CD8-positive, alpha-beta memory T cell (primary cell): ENCODE measurements around the gene LMNA. TPM values are rescaled to one million over a fixed set of nuclear protein-coding genes. Genes with fewer than 3 reads are reported as not detected.

Source experiments
- CTCF ChIA-PET: fragments of 350-600 bp; sonication (Branson Sonifier 250); formaldehyde crosslinking; loops from one replicate; lab custom pipeline; 2021; ENCODE audit warnings: antibody characterized with exemption; lab: Charles Lee
- POLR2A ChIA-PET: fragments of 350-600 bp; sonication (Branson Sonifier 250); formaldehyde crosslinking; loops from one replicate; lab custom pipeline; 2021; ENCODE audit warnings: antibody characterized with exemption; lab: Charles Lee
- DNase-seq, 5 donors: peaks; one replicate each; pipeline versions ENCODE4 v3.0.0 to v3.0.0-alpha.2; 2020 to 2022; ENCODE audit warnings: mixed read lengths in 1 of 5
- H3K27ac ChIP-seq: one replicate; pipeline ENCODE4 v1.7.0; 2013; ENCODE audit warnings: low read depth, mild to moderate bottlenecking, low read length, moderate library complexity
- H3K27me3 ChIP-seq: 2 replicates; pipeline ENCODE4 v1.7.0; 2013; ENCODE audit warnings: low read length, mild to moderate bottlenecking; ENCODE audit not compliant: insufficient read depth, poor library complexity, severe bottlenecking
- H3K36me3 ChIP-seq: 2 replicates; pipeline ENCODE4 v1.7.0; 2013; ENCODE audit warnings: mild to moderate bottlenecking, low read length, moderate library complexity; ENCODE audit not compliant: insufficient read depth
- H3K4me1 ChIP-seq: 2 replicates; pipeline ENCODE4 v1.7.0; 2013; ENCODE audit warnings: mild to moderate bottlenecking, low read length, moderate library complexity; ENCODE audit not compliant: insufficient read depth
- H3K4me3 ChIP-seq: 2 replicates; pipeline ENCODE4 v1.7.0; 2013; ENCODE audit warnings: mild to moderate bottlenecking, low read length
- H3K9me3 ChIP-seq: 2 replicates; pipeline ENCODE4 v1.7.0; 2013; ENCODE audit warnings: mild to moderate bottlenecking, low read length
- H3K27ac Mint-ChIP-seq, 8 donors: one replicate each; pipeline ENCODE4 v1.8.0; 2020 to 2021; ENCODE audit warnings: mixed read lengths in 8 of 8, mild to moderate bottlenecking in 6 of 8, inconsistent platforms in 3 of 8, moderate library complexity in 3 of 8
- H3K27me3 Mint-ChIP-seq, 2 donors: one replicate each; pipeline ENCODE4 v1.8.0; 2020 to 2021; ENCODE audit warnings: mixed read lengths in 2 of 2, mild to moderate bottlenecking in 1 of 2, moderate library complexity in 1 of 2
- H3K36me3 Mint-ChIP-seq, 3 donors: one replicate each; pipeline ENCODE4 v1.8.0; 2020 to 2021; ENCODE audit warnings: mixed read lengths in 3 of 3, inconsistent platforms in 1 of 3, mild to moderate bottlenecking in 1 of 3
- H3K4me1 Mint-ChIP-seq, 3 donors: one replicate each; pipeline ENCODE4 v1.8.0; 2020 to 2021; ENCODE audit warnings: mixed read lengths in 3 of 3, inconsistent platforms in 1 of 3, mild to moderate bottlenecking in 1 of 3
- H3K4me3 Mint-ChIP-seq, 7 donors: one replicate each; pipeline ENCODE4 v1.8.0; 2020 to 2021; ENCODE audit warnings: mixed read lengths in 7 of 7, mild to moderate bottlenecking in 6 of 7, moderate library complexity in 4 of 7, inconsistent platforms in 2 of 7
- H3K9me3 Mint-ChIP-seq, 5 donors: one replicate each; pipeline ENCODE4 v1.8.0; 2020 to 2022; ENCODE audit warnings: mixed read lengths in 5 of 5, mild to moderate bottlenecking in 3 of 5, moderate library complexity in 2 of 5, inconsistent platforms in 1 of 5
- polyA plus RNA-seq: library from polyadenylated mRNA; unstranded; fragments of 300-500 nt; fragmentation: Illumina TruSeq; gene quantifications from one replicate; pipeline ENCODE4 v1.2.3, GENCODE V29; 2021
- total RNA-seq, 2 experiments: library from RNA; stranded (reverse); gene quantifications; one replicate each; pipeline ENCODE4 v1.2.3, GENCODE V29; 2021

The LMNA gene
- total and polyA plus RNA-seq, 3 experiments from 2014 or later = 13.9 to 335 (median 325) TPM

DNA sequence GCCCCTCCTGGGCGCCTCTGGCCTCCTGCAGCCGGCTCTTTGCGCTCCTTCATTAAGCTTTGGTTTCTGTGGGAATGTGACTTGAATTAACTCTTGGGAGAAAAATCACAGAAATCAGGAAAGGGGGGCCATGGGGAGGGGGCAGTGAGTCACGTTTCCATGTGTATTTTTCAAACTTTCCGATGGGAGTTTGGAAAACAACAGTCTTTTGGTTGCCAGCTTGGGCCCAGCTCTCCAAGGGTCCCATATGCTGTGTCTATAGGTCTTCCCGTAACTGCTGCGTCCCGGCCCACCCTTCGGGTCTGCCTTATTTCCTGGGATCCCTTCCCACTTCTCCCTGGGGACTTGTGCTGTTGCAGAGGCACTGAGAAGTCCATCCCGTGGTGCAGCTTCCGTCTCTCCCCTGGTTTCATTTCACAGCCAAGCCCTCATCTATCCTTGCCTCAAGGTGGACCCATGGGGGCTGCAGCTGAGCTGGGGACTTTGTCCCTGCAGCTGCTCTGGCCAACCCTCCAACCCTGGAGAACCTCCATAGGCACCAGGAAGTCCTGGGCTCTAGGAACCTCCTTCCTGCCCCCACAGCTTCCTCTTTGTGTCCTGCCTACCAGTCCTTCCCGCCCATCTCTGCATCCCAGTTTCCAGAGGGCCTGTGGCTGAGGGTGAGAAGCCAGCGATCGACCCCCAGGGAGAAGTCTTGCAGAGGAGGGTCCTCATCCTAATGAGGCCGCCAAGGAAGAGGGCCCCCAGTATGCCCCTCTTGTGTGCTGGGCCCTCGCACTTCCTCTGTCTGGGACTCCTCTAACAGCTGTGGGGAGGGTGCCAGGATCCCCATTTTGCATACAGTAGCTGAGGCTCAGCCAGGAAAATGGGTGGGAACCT is 11.6 kb upstream of the LMNA start:
- H3K27ac Mint-ChIP-seq = peak overlapping the region in 7 of 8 donors; percentile 93 to 100 (median 100)
- Histone ChIP-seq H3K4me3 (no peak overlapping the region), H3K36me3 (no peaks in the 10 kb centered on the region), H3K27ac (peak overlapping the region; percentile 98), H3K9me3 (no peaks in the 10 kb centered on the region), H3K4me1 (peaks cover 36% of the 10 kb centered on the region), H3K27me3 (no peaks in the 10 kb centered on the region)
- no peak for DNase-seq
- H3K9me3 Mint-ChIP-seq = no peaks in the 10 kb centered on the region
- no peaks in the 10 kb centered on the region for H3K36me3 Mint-ChIP-seq
- ChIA-PET CTCF (interaction anchor here (1.7 to 22.4 kb wide), 2 partner anchors 21 to 122 kb away, joined by 7 to 702 read pairs; partner anchors contain the start of gene LMNA), POLR2A (interaction anchor here (0.5 to 0.7 kb wide), 3 partner anchors 24 to 382 kb away, joined by 3 to 5 read pairs (median 3); no protein-coding TSS in a partner anchor)
- H3K27me3 Mint-ChIP-seq = peaks cover 0 to 4% of the 10 kb centered on the region in 2 donors
- peaks cover 44 to 65% (median 62%) of the 10 kb centered on the region in 3 donors for H3K4me1 Mint-ChIP-seq
- peak overlapping the region in 3 of 7 donors; percentile 14 to 83 (median 66) for H3K4me3 Mint-ChIP-seq

DNA sequence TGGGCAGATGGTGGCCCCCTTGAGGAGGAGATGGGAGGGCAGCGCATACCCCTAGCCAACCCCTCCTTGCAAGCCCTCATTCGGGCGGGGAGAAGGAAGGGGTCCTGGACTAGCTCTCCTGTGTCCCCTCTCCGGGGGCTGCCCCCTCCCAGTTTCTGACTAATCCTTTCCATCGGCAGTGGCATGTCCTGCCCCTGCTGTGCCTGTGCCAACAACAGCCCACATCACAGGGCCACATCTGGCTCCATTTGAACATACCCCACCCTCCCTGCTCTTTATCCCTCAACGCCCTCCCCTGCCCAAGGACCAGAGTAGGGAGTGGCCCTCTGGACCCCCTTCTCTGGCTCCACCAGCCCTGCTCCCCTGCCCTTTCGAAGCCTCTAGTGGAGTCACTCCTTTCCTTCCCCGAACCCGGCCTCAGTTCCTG is 11.0 kb upstream of the LMNA start:
- H3K4me3 ChIP-seq = no peak overlapping the region
- Mint-ChIP-seq H3K27ac (peak overlapping the region; percentile 75 to 100 (median 100)), H3K4me1 (peaks cover 38 to 59% (median 58%) of the 10 kb centered on the region in 3 donors), H3K27me3 (peaks cover 0 to 4% of the 10 kb centered on the region in 2 donors), H3K9me3 (no peaks in the 10 kb centered on the region), H3K4me3 (peak overlapping the region in 4 of 7 donors; percentile 14 to 83 (median 29)), H3K36me3 (no peaks in the 10 kb centered on the region)
- H3K36me3 ChIP-seq = no peaks in the 10 kb centered on the region
- H3K27ac ChIP-seq = peak overlapping the region; percentile 98
- H3K9me3 ChIP-seq = no peaks in the 10 kb centered on the region
- H3K27me3 ChIP-seq = no peaks in the 10 kb centered on the region
- H3K4me1 ChIP-seq = peaks cover 36% of the 10 kb centered on the region
- DNase-seq = peak in 1 of 5 donors; percentile 76
- ChIA-PET CTCF (interaction anchor here (1.7 to 22.4 kb wide), 2 partner anchors 20 to 122 kb away, joined by 7 to 702 read pairs; partner anchors contain the start of gene LMNA), POLR2A (interaction anchor here (0.5 to 1.4 kb wide), 3 partner anchors 12 to 382 kb away, joined by 3 to 5 read pairs (median 3); no protein-coding TSS in a partner anchor)

DNA sequence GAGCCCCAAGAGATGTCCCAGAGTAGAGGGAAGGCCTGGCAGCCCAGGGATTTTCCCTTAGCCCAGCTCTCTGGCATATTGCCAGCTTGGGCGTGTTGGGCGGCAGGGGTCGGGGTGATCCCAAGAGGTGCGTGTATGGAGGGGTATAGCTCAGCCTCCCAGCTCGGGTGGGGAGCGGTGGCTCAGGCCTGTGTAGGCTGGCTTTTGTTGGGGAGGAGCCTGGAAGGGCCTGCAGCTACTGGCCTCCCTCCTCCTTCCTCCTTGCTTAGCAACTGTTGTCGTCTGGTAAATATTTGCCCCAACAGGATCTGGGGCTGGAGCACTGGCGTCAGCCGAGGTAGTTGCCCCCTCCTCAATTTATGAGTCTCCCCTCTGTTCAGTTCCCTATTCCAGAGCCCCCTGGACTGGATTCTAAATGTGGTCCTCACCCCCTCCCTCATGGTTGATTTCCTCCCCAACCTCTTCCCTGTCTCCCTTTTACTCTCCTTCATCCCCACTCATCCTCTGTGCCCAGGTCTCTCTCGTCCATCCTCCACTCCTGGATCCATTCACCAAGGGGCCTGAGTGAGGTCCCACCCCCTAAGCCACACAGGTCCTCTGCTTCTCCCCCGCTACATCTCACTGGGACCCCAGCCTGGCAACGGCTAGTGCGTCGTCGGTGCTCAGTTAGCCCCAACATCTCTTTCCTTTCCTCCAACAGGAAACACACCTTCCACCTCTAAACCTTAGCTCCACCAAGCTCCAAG is 10.3 kb upstream of the LMNA start:
- CTCF ChIA-PET = interaction anchor here (1.0 to 22.4 kb wide), 4 partner anchors 8 to 121 kb away, joined by 4 to 702 read pairs (median 25); partner anchors contain the start of genes LMNA and PMF1
- peak overlapping the region; percentile 42 to 86 (median 68) for H3K4me3 Mint-ChIP-seq
- H3K9me3 ChIP-seq = no peaks in the 10 kb centered on the region
- H3K27me3 ChIP-seq = no peaks in the 10 kb centered on the region
- POLR2A ChIA-PET = interaction anchor here (0.8 to 1.4 kb wide), 2 partner anchors 12 to 23 kb away, joined by 3 read pairs; no protein-coding TSS in a partner anchor
- H3K4me3 ChIP-seq = no peak overlapping the region
- H3K9me3 Mint-ChIP-seq = no peaks in the 10 kb centered on the region
- H3K27ac Mint-ChIP-seq = peak overlapping the region; percentile 75 to 100 (median 100)
- H3K27me3 Mint-ChIP-seq = peaks cover 0 to 4% of the 10 kb centered on the region in 2 donors
- peak overlapping the region; percentile 98 for H3K27ac ChIP-seq
- H3K36me3 Mint-ChIP-seq = no peaks in the 10 kb centered on the region
- DNase-seq = peak in 4 of 5 donors; percentile 52 to 82 (median 62)
- H3K36me3 ChIP-seq = no peaks in the 10 kb centered on the region
- peaks cover 38 to 58% (median 54%) of the 10 kb centered on the region in 3 donors for H3K4me1 Mint-ChIP-seq
- H3K4me1 ChIP-seq = peaks cover 36% of the 10 kb centered on the region

DNA sequence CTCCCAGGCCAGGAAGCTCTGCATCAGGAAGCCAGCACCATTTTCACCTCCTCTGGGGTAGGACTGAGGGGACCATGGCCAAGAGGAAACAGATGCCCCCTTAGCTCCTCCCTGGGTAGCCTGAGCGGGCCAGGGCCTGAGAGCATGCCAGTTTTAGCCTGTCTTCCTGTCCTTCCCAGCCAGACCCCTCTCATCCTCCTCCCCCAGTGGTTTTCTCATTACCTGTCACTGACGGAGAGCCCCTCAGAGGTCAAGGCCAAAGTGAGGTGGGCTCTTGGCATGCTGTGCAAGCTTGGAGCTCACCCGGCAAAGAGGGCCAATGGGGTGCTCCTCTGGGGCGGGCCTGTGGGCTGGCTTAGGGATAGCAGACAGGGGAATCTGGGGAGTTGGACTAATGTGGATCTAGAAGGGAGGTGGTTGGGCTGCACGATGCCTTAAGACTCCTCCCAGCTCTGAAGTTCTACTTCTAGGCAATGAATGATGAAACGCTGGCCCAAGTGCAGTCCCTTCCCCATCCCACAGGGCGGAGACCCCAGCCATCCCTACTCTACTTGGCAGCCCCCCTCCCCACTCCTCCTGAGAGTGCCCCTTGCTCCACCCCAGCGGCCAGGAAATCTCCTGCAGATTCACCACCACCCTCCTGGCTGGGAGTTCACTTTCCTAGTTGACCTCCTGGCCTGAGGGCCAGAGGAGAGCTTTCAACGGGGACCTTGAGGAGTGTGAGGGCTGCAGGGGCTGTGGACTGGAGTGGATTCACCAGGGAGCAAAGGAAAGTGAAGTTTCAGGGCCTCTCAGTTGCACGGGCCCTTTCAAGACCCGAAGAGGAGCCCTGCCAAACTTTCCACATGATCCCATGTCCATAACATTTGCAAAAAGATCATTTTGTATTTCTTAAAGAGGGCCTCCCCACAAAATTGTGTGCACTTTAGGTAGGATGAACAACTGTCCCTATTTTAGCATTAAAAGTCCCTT is 9.4 kb upstream of the LMNA start:
- Histone ChIP-seq H3K9me3 (no peaks in the 10 kb centered on the region), H3K4me1 (peaks cover 36% of the 10 kb centered on the region), H3K27ac (peak overlapping the region; percentile 98), H3K4me3 (peak overlapping the region; percentile 61), H3K36me3 (no peaks in the 10 kb centered on the region), H3K27me3 (no peaks in the 10 kb centered on the region)
- Mint-ChIP-seq H3K4me3 (peak overlapping the region; percentile 74 to 93 (median 83)), H3K9me3 (no peaks in the 10 kb centered on the region), H3K4me1 (peaks cover 38 to 58% (median 50%) of the 10 kb centered on the region in 3 donors), H3K36me3 (no peaks in the 10 kb centered on the region), H3K27me3 (peaks cover 0 to 4% of the 10 kb centered on the region in 2 donors), H3K27ac (peak overlapping the region; percentile 93 to 100 (median 100))
- ChIA-PET POLR2A (interaction anchor here (0.6 to 1.4 kb wide), 3 partner anchors 22 to 114 kb away, joined by 3 to 5 read pairs (median 3); no protein-coding TSS in a partner anchor), CTCF (interaction anchor here (1.0 to 22.4 kb wide), 4 partner anchors 9 to 108 kb away, joined by 4 to 702 read pairs (median 24); partner anchors contain the start of genes LMNA and PMF1)
- DNase-seq = no peak

DNA sequence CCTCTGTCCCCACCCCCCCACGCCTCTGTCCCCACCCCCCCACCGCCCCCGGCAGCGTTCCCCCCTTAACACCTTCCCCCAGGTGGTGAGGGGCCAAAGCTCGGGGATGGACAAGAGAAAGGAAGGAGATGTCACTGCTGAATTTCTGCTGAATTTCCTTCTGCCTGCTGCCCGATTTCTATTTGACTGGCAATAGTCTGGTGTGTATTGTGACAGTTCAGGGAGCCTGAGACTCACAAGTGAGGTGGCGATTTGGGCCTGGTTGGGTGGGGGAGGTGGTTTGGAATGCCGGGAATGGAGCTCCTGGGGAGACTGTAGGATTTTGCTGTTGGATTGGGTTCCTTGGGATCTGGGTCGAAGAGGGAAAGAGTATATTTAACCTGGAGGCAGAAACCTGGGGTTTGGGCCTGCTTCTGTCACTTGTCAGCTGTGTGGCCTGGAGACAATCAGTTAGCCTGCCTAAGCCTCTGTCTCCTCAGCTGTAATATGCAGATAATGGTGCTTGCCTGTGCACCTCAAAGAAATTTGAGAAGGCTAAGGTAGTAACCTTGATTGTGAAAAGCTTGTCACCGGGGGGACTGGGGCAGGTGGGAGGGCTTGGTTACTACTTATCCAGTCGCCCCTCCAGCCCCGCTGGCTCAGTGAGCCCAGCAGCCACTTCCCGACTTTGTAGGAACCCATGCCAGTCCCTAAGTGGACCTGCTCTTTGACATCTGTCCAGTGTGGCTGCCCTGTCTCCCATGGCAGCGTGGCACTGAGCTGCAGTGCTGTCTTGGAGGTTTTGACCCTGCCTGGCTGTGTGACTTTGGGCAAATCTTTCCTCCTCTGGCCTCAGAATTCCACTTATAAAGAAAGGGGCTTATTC is 7.7 kb upstream of the LMNA start:
- H3K9me3 Mint-ChIP-seq = no peaks in the 10 kb centered on the region
- H3K4me1 Mint-ChIP-seq = peaks cover 33 to 52% (median 42%) of the 10 kb centered on the region in 3 donors
- H3K27ac Mint-ChIP-seq = peak overlapping the region; percentile 93 to 100 (median 100)
- no peaks in the 10 kb centered on the region for H3K27me3 ChIP-seq
- H3K27ac ChIP-seq = peak overlapping the region; percentile 98
- H3K36me3 Mint-ChIP-seq = no peaks in the 10 kb centered on the region
- ChIA-PET CTCF (interaction anchor here (1.2 to 22.4 kb wide), 3 partner anchors 11 to 17 kb away, joined by 4 to 702 read pairs (median 43); partner anchors contain the start of gene LMNA), POLR2A (interaction anchor here (0.6 to 1.2 kb wide), 7 partner anchors 8 to 129 kb away, joined by 3 to 8 read pairs (median 5); partner anchors contain the start of gene LMNA)
- peaks cover 36% of the 10 kb centered on the region for H3K4me1 ChIP-seq
- no peaks in the 10 kb centered on the region for H3K36me3 ChIP-seq
- H3K9me3 ChIP-seq = no peaks in the 10 kb centered on the region
- peaks cover 0 to 4% of the 10 kb centered on the region in 2 donors for H3K27me3 Mint-ChIP-seq
- H3K4me3 ChIP-seq = peak overlapping the region; percentile 20
- peak overlapping the region; percentile 61 to 93 (median 80) for H3K4me3 Mint-ChIP-seq
- no peak for DNase-seq

DNA sequence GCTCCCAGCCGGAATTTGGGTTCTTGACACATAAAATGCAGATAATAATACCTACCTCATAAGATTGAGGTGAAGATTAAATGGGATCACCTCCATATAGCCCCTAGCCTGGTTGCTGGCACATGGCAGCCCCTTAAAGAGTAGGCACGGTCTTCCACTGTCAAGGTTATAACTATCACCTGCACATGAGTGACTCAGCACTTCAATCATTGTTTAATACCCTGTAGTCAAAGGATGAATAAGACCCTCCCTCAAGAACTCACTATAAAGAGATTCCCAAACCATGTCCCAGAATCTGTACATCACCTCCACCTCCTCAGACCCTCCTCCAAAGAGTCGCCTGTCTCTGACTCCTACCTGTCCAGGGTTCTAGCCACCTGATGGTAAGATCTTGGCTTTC is 6.5 kb upstream of the LMNA start:
- ChIA-PET CTCF (interaction anchor here (0.8 to 22.4 kb wide), 3 partner anchors 12 to 17 kb away, joined by 3 to 702 read pairs (median 43); partner anchors contain the start of gene LMNA), POLR2A (no interaction called here)
- no peak for DNase-seq
- Mint-ChIP-seq H3K27ac (peak overlapping the region; percentile 93 to 100 (median 100)), H3K27me3 (peaks cover 0 to 4% of the 10 kb centered on the region in 2 donors), H3K4me3 (peak overlapping the region in 1 of 7 donors; percentile 27), H3K9me3 (no peaks in the 10 kb centered on the region), H3K36me3 (no peaks in the 10 kb centered on the region), H3K4me1 (peaks cover 30 to 53% (median 40%) of the 10 kb centered on the region in 3 donors)
- Histone ChIP-seq H3K4me1 (peaks cover 36% of the 10 kb centered on the region), H3K4me3 (no peak overlapping the region), H3K9me3 (no peaks in the 10 kb centered on the region), H3K27ac (no peak overlapping the region), H3K27me3 (no peaks in the 10 kb centered on the region), H3K36me3 (no peaks in the 10 kb centered on the region)
